Mononuclear cell (primary cell): ENCODE data around the gene GALNT12. TPM values are rescaled to one million over a fixed set of nuclear protein-coding genes. Genes with fewer than 3 reads are reported as not detected.

Experiments
- H3K27me3 ChIP-seq: 2 replicates; pipeline ENCODE4 v1.6.0; 2011; ENCODE audit warnings: low read length, control low read depth; ENCODE audit not compliant: insufficient read depth
- H3K4me1 ChIP-seq: 2 replicates; pipeline ENCODE4 v1.5.1; 2011; ENCODE audit warnings: mild to moderate bottlenecking, low read length, control low read depth; ENCODE audit not compliant: insufficient read depth
- H3K4me3 ChIP-seq: 2 replicates; pipeline ENCODE4 v1.5.1; 2011; ENCODE audit warnings: mild to moderate bottlenecking, low read length, moderate library complexity
- H3K9me3 ChIP-seq: 2 replicates; pipeline ENCODE4 v1.5.1; 2011; ENCODE audit warnings: low read depth, mild to moderate bottlenecking, control low read depth, low read length
- total RNA-seq: library from RNA; depleted of rRNA; stranded (reverse); fragments of >200 nt; gene quantifications from one replicate; pipeline ENCODE4 v1.2.3, GENCODE V29; 2012

Gene GALNT12, protein sequence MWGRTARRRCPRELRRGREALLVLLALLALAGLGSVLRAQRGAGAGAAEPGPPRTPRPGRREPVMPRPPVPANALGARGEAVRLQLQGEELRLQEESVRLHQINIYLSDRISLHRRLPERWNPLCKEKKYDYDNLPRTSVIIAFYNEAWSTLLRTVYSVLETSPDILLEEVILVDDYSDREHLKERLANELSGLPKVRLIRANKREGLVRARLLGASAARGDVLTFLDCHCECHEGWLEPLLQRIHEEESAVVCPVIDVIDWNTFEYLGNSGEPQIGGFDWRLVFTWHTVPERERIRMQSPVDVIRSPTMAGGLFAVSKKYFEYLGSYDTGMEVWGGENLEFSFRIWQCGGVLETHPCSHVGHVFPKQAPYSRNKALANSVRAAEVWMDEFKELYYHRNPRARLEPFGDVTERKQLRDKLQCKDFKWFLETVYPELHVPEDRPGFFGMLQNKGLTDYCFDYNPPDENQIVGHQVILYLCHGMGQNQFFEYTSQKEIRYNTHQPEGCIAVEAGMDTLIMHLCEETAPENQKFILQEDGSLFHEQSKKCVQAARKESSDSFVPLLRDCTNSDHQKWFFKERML
- 4.5 TPM for total RNA-seq

DNA sequence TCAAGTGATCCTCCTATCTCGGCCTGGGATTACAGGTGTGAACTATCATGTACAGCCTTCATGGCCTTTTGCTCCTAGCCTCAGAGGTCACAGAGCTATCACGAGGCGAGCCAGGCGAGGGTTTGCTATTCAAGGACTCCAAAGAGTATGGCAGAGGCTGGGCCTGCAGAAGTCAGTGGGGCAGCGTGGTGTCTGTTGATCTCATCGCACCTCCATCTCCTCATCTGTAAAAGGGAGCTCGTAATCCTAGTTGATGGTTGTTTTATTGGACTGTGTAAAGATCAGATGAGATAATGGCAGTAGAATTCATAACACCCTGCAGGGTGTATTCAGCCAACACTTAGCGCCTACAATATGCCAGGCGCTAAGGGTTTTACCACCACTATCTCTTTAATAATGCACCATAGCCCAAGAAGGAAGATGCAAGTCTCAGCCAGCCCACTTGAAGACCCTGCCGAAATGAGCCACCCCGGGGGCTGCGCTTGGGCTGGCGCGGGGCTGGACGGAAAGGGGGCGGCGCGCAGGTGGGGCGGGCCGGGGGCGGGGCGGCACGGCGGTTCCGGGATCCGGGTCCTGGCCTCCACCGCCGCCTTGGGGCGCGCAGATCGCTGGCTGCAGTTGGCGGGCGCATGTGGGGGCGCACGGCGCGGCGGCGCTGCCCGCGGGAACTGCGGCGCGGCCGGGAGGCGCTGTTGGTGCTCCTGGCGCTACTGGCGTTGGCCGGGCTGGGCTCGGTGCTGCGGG is at the start of gene GALNT12:
GALNT12 (plus strand) TSS at position 601 of the 744 bp plus-strand sequence; CDS start at position 630, 29 bp downstream.
- H3K27me3 ChIP-seq = peaks cover 29% of the 10 kb centered on the region
- H3K4me1 ChIP-seq = peaks cover 19% of the 10 kb centered on the region

DNA sequence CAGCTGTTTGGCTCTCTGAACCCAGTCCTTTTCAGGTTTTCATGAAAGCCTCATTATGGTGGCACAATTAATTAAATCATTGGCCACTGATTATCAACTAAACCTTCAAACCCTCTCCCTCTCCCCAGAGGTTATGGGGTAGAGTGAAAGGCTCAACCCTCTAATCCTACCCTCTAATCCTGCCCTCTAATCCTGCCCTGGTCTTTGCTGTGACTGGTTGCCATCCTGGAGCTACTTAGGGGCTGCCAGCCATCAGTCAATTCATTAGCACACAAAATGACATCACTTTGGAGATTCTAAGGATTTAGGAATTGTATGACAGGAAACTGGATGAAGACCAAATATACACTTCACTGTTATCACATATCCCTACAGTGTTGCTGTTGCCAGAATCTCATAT is 47.2 kb upstream of the GALNT12 start:
- no peaks in the 10 kb centered on the region for H3K9me3 ChIP-seq
- H3K4me1 ChIP-seq = no peaks in the 10 kb centered on the region
- no peaks in the 10 kb centered on the region for H3K27me3 ChIP-seq
- no peak overlapping the region for H3K4me3 ChIP-seq

More for the DNA sequence above, at the start of gene GALNT12:
- Histone ChIP-seq H3K9me3 (no peaks in the 10 kb centered on the region), H3K4me3 (peak within 1 kb of the TSS; percentile 44)

DNA sequence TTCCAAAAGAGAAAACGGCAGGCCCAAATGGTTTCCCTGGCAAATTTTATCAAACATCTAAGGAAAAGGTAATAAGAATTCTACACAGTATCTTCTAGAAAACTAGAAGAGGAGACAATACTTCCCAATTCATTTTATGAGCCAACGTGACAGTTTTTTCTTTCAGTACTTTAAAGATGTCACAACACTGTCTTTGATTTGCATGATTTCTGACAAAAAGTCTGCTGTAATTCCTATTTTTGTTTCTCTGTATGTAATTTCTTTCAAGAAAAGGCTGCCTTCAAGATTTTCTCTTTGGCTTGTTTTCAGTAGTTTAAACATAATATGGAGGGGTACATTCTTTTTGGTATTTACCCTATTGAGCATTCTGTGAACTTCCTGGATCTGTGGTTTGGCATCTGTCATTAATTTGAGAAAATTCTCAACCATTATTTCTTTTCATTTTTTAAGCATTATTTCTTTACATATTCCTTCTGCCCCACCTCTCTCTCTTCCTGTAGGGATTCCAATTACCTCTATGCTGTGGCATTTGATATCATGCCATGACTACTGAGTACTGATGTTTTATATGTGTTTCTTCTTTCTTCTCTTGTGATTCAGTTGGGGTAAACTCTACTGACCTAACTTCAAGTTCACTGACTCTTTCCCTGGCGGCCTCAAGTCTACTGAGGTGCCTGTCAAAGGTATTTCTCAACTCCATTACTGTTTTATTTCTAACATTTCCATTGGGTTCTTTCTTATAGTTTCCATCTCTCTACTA is 43.3 kb upstream of the GALNT12 start:
- no peaks in the 10 kb centered on the region for H3K27me3 ChIP-seq
- H3K9me3 ChIP-seq = no peaks in the 10 kb centered on the region
- no peak overlapping the region for H3K4me3 ChIP-seq
- H3K4me1 ChIP-seq = peaks cover 12% of the 10 kb centered on the region

DNA sequence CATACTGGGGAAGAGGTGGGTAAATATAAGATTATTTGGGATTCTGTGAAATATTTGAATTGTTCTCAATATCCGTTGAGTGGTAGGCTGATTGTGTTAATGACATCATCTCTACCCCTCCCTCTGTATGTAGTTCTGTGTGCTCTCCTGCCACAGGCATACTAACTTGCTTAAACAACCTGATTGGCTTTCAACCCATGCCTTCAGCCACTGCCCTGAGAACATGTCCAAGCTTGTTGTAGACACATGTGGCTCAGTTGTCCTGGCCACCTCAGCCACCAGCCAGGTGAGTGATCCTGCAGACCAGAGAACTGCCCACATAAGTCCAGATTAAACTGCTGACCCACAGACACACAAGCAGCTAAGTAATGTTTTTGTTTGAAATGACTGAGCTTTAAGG is 42.2 kb upstream of the GALNT12 start:
- H3K4me3 ChIP-seq = no peak overlapping the region
- H3K4me1 ChIP-seq = peaks cover 12% of the 10 kb centered on the region
- H3K9me3 ChIP-seq = no peaks in the 10 kb centered on the region

GRCh38 chr9:98766586-98766985 is 40.9 kb upstream of the GALNT12 start:
- Histone ChIP-seq H3K27me3 (no peaks in the 10 kb centered on the region), H3K9me3 (no peaks in the 10 kb centered on the region), H3K4me3 (no peak overlapping the region), H3K4me1 (peaks cover 12% of the 10 kb centered on the region)

More for the DNA sequence above, 42.2 kb upstream of the GALNT12 start:
- H3K27me3 ChIP-seq = no peaks in the 10 kb centered on the region

DNA sequence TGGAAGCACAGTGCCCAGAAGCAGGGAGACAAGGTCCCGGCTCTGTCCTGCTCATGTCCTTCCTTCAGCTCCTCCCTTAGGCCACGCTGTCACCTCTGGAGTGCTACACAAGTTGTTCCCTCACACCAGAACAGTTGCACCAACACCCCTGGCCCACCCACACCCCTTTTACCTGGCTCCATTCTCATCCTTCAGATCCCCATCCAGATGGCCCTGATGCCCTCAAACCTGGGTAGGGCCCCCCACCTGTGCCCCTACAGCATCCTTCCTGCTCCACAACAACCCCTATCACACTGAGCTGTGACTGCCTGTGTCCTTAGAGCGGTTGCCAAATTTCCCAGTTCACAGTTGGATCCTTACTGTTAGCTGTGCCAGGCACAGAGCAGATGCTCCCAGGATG is 40.3 kb upstream of the GALNT12 start:
- Histone ChIP-seq H3K4me1 (peaks cover 12% of the 10 kb centered on the region), H3K4me3 (no peak overlapping the region), H3K27me3 (no peaks in the 10 kb centered on the region), H3K9me3 (no peaks in the 10 kb centered on the region)

DNA sequence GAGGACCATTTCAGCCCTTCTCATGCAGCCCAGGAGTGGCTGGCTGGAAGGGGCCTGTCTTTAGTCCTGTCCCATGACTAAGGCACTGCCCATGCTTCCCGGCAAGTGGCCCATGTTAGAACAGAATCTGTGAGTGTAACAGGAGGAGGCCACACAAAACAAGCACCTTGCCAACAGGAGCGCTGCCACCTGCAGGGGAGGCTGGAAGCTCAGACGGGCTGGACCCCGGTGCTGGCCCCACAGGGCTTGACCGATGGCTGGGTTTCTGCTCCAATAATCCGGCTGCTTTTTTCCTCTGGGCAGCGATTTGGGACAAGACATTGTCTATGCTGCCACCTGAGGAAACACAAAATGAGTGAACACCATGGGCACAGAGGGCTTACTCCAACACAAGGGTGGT is 39.6 kb upstream of the GALNT12 start:
- no peaks in the 10 kb centered on the region for H3K27me3 ChIP-seq

DNA sequence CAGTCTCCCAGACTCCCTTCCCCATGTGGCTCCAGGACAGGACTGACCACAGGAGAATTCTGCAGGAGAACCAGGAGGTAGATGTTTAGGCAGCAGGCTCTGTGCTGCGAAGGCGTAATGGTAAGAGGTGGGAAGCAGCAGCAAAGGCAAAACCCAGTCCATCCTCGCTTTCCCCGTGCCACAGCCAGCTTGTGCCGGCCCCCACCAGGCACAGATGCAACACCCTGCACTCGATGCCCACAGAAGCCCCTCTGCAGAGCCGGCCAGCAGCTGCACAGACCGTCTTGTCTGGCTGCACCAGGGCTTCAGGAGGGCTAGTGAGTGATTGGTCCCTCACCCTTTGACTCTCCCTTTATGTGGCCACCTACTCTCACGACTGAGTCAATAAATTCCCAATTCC is 39.1 kb upstream of the GALNT12 start:
- H3K4me1 ChIP-seq = peaks cover 12% of the 10 kb centered on the region
- H3K27me3 ChIP-seq = no peaks in the 10 kb centered on the region
- H3K4me3 ChIP-seq = no peak overlapping the region
- H3K9me3 ChIP-seq = no peaks in the 10 kb centered on the region

More for the DNA sequence above, 39.6 kb upstream of the GALNT12 start:
- H3K9me3 ChIP-seq = no peaks in the 10 kb centered on the region
- no peak overlapping the region for H3K4me3 ChIP-seq
- H3K4me1 ChIP-seq = peaks cover 12% of the 10 kb centered on the region

DNA sequence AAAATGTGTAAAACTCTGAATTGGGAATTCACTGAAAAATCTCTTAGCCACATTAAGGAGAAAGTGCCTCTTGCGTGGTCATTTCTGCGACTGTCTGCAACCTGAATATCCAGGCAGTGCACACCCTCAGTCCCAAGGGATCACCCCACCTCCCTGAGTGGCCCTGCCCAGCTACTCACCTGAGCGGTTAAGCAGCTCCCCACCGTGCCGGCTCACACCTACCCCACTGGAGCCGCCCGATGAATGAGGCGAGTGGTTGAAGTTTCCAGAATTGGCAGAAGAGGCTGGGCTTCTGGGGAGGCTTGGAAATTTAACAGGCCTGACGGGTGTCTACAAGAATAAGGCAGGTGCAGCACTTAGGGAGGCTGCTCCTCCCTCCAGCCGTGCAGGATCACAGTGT is 36.8 kb upstream of the GALNT12 start:
- Histone ChIP-seq H3K4me1 (peaks cover 12% of the 10 kb centered on the region), H3K27me3 (no peaks in the 10 kb centered on the region), H3K9me3 (no peaks in the 10 kb centered on the region), H3K4me3 (no peak overlapping the region)

DNA sequence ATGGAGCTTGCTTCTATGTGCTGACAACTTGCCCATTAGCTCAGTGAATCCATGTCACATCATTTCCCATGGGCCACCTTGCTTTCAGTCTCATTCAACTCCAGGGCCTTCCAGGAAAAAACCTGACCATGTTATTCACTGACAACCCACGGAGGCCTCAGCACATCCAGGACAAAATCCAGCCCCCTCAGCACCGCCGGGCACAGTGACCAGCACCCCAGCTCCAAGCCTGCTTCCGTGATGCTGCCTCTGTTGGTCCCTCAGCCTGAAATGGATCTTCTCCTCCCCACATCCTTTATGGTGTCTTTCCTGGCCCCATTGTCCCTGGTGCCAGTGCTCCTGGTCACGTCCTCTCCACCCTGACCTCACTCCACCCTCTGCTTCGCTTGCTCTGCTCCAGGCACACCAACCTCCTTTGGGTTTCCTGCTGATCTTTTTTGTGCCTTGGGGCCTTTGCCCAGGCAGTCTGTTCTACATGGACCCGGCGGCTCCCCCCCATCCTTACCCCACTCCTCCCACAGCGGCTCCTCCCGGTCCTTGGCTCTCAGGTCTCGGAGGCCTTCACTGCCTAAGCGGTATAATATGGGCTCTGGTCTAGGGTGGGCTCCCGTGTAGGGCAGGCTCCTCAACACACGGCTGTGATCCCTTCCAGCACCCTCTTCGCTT is 36.1 kb upstream of the GALNT12 start:
- Histone ChIP-seq H3K4me3 (no peak overlapping the region), H3K27me3 (no peaks in the 10 kb centered on the region), H3K4me1 (peaks cover 12% of the 10 kb centered on the region), H3K9me3 (no peaks in the 10 kb centered on the region)

DNA sequence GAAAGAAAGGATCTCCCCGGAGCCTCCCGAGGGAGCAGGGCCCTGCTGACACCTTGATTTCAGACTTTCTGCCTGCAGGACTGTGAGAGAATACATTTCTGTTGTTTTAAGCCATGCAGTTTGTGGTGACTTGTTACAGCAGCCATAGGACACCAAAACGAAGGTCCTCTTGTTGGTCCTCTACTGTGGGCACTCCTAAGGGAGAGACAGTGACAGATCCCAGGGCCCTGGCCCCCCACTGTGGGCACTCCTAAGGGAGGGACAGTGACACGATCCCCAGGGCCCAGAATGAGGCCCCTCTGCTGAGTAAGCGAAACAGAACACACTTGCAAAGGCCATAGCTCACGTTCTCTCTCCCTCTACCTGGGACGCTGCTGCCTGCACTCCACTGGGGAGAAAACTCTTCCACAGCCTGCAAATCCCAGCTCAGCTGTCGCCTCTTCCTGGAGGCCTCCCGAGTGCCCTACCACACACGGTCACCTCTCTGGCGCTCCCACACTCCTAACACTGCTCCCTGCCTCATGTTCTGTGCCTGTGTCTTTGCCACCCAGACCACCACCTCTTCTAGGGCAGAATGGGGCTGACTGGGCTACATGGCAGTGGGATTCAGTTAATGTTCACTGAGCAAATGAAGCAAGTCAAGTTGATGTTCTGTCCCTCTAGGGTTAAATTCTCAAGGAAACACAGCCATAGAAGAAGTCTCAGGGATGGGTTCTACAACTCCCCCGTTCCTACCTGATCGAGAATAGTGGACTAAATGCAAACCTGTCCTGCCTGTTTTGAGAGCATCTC is 34.9 kb upstream of the GALNT12 start:
- Histone ChIP-seq H3K4me1 (peaks cover 1% of the 10 kb centered on the region), H3K9me3 (no peaks in the 10 kb centered on the region), H3K27me3 (no peaks in the 10 kb centered on the region), H3K4me3 (no peak overlapping the region)

GRCh38 chr9:98773721-98774120 is 33.7 kb upstream of the GALNT12 start:
- Histone ChIP-seq H3K4me3 (no peak overlapping the region), H3K9me3 (no peaks in the 10 kb centered on the region), H3K27me3 (no peaks in the 10 kb centered on the region), H3K4me1 (no peaks in the 10 kb centered on the region)

DNA sequence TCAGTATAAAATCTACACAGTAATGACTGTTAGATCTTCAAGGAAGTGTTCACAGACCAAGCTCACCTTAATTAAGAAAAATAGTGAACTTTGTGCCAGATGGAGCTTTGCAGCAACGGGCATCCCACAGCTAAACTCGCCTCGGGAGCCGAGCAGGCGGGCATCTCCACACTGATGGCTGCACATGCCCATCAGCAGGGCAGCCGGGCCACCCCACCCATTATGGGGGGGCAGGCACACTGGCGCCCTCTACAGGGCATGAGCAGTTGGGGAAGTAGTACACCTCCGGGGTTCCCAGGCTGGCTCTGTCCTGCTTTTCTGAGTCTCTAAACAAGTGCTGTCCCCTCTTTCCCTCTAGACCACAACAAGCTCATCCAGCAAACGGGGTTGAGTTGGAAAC is 32.7 kb upstream of the GALNT12 start:
- H3K4me1 ChIP-seq = no peaks in the 10 kb centered on the region
- no peaks in the 10 kb centered on the region for H3K9me3 ChIP-seq
- no peaks in the 10 kb centered on the region for H3K27me3 ChIP-seq
- no peak overlapping the region for H3K4me3 ChIP-seq
